ENCODE results near the gene ERC1. TPM values are rescaled to one million over a fixed set of nuclear protein-coding genes. Genes with fewer than 3 reads are reported as not detected.

Gene ERC1
- polyA plus RNA-seq, 1 donor from 2014 or later: 7.1 TPM

DNA sequence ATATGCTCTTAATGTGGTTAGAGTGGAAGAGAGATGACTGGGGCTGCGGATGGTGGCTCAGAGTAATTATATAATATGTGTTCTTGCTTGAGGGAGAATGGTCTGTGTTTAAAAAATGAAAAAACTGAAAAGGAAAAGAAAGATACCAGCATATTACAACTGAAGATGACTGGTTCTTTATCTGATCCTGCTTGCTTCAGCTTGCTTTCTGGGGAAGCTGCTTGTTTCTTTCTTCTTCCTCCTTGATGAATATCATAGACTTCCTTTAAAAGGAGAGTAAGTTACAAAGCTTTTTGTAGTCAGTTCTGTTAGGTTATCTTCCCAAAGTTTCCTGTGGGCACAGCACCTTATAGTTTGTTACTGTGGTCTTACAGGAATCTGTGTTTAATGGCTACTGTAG, 210.9 kb downstream of the ERC1 start:
- TF ChIP-seq RAD21 (conservative IDR thresholded peaks at IDR 0.05) (no peak), EZH2 (IDR thresholded peaks at IDR 0.05; ENCODE audit: borderline replicate concordance, insufficient read depth, low read length, poor library complexity, severe bottlenecking) (no peak), MXI1 (conservative IDR thresholded peaks at IDR 0.05; ENCODE audit: poor library complexity, severe bottlenecking) (no peak), CTCF (IDR thresholded peaks at IDR 0.05; ENCODE audit: poor library complexity, severe bottlenecking) (no peak), SMC3 (conservative IDR thresholded peaks at IDR 0.05; ENCODE audit: poor library complexity) (no peak), TAF1 (IDR thresholded peaks at IDR 0.05; ENCODE audit: low read depth) (no peak), EP300 (conservative IDR thresholded peaks at IDR 0.05; ENCODE audit: poor library complexity, severe bottlenecking) (no peak)
- TF ChIP-seq, protein P1, sequence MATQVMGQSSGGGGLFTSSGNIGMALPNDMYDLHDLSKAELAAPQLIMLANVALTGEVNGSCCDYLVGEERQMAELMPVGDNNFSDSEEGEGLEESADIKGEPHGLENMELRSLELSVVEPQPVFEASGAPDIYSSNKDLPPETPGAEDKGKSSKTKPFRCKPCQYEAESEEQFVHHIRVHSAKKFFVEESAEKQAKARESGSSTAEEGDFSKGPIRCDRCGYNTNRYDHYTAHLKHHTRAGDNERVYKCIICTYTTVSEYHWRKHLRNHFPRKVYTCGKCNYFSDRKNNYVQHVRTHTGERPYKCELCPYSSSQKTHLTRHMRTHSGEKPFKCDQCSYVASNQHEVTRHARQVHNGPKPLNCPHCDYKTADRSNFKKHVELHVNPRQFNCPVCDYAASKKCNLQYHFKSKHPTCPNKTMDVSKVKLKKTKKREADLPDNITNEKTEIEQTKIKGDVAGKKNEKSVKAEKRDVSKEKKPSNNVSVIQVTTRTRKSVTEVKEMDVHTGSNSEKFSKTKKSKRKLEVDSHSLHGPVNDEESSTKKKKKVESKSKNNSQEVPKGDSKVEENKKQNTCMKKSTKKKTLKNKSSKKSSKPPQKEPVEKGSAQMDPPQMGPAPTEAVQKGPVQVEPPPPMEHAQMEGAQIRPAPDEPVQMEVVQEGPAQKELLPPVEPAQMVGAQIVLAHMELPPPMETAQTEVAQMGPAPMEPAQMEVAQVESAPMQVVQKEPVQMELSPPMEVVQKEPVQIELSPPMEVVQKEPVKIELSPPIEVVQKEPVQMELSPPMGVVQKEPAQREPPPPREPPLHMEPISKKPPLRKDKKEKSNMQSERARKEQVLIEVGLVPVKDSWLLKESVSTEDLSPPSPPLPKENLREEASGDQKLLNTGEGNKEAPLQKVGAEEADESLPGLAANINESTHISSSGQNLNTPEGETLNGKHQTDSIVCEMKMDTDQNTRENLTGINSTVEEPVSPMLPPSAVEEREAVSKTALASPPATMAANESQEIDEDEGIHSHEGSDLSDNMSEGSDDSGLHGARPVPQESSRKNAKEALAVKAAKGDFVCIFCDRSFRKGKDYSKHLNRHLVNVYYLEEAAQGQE (IDR thresholded peaks at IDR 0.05; ENCODE audit: borderline replicate concordance): no peak
- no peaks in the 10 kb centered on the region for H3K9me2 ChIP-seq (ENCODE audit: insufficient read depth, low read length)
- no peak overlapping the region for H3K27ac ChIP-seq (ENCODE audit: low read length)
- H3K36me3 ChIP-seq (ENCODE audit: insufficient read depth, low read length): no peaks in the 10 kb centered on the region
- H3K9ac ChIP-seq (ENCODE audit: low read length): no peak overlapping the region
- H3K4me2 ChIP-seq (ENCODE audit: low read length): no peak overlapping the region
- H4K20me1 ChIP-seq (ENCODE audit: insufficient read depth): no peaks in the 10 kb centered on the region
- no peaks in the 10 kb centered on the region for H3K79me2 ChIP-seq (replicated peaks; ENCODE audit: insufficient read depth, low read length)
- no peaks in the 10 kb centered on the region for H3F3A ChIP-seq (ENCODE audit: insufficient read depth, low read length, poor library complexity, severe bottlenecking)
- H3K9me3 ChIP-seq (ENCODE audit: low read length): no peaks in the 10 kb centered on the region
- no peak overlapping the region for H3K4me3 ChIP-seq (ENCODE audit: low read length)
- H3K27me3 ChIP-seq (ENCODE audit: insufficient read depth, low read depth, low read length): no peaks in the 10 kb centered on the region
- no peak overlapping the region for H2AFZ ChIP-seq (ENCODE audit: low read depth, low read length)

DNA sequence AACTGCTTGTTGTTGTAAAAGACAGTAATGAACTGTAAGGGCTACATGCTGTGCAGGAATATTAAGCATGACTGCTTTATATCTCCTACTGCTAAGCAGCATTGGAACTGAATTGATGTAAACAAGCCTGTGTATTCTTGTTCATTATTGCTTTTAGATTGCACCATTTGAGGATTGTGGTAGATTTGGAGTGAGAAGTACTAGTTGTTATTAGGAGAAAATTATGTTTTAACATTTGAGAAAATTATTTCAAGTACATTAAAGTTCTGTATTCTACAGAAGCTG, 212.7 kb downstream of the ERC1 start:
- Histone ChIP-seq H3K9me3 (ENCODE audit: low read length) (no peaks in the 10 kb centered on the region), H3K27me3 (ENCODE audit: insufficient read depth, low read depth, low read length) (no peaks in the 10 kb centered on the region), H3K9ac (ENCODE audit: low read length) (no peak overlapping the region), H3K36me3 (ENCODE audit: insufficient read depth, low read length) (no peaks in the 10 kb centered on the region), H3K27ac (ENCODE audit: low read length) (no peak overlapping the region), H3K79me2 (replicated peaks; ENCODE audit: insufficient read depth, low read length) (no peaks in the 10 kb centered on the region), H3K4me2 (ENCODE audit: low read length) (no peak overlapping the region), H3K9me2 (ENCODE audit: insufficient read depth, low read length) (no peaks in the 10 kb centered on the region), H3K4me3 (ENCODE audit: low read length) (no peak overlapping the region), H4K20me1 (ENCODE audit: insufficient read depth) (no peaks in the 10 kb centered on the region), H3F3A (ENCODE audit: insufficient read depth, low read length, poor library complexity, severe bottlenecking) (no peaks in the 10 kb centered on the region), H2AFZ (ENCODE audit: low read depth, low read length) (no peak overlapping the region)
- TF ChIP-seq EP300 (conservative IDR thresholded peaks at IDR 0.05; ENCODE audit: poor library complexity, severe bottlenecking) (no peak), SMC3 (conservative IDR thresholded peaks at IDR 0.05; ENCODE audit: poor library complexity) (no peak), EZH2 (IDR thresholded peaks at IDR 0.05; ENCODE audit: borderline replicate concordance, insufficient read depth, low read length, poor library complexity, severe bottlenecking) (no peak), CTCF (IDR thresholded peaks at IDR 0.05; ENCODE audit: poor library complexity, severe bottlenecking) (no peak)
- TF ChIP-seq, protein P1 (IDR thresholded peaks at IDR 0.05; ENCODE audit: borderline replicate concordance): no peak

Measured in neural cell (in vitro differentiated cells).